BJ (cell line): ENCODE measurements around the gene KATNBL1. TPM values are rescaled to one million over a fixed set of nuclear protein-coding genes. Genes with fewer than 3 reads are reported as not detected.

Experiments
- CTCF ChIA-PET: fragments of 350-600 bp; formaldehyde crosslinking; extraction: SDS; loops from one replicate; lab custom pipeline; 2021; ENCODE audit warnings: antibody characterized with exemption, inconsistent platforms; lab: Yijun Ruan, JAX
- POLR2A ChIA-PET: fragments of 300-600 bp; sonication (Branson Sonifier 250); formaldehyde crosslinking; extraction: SDS; loops from one replicate; lab custom pipeline; 2021; ENCODE audit warnings: antibody characterized with exemption; lab: Charles Lee
- DNase-seq: peaks from one replicate; pipeline ENCODE4 v3.0.0-alpha.2; 2011; ENCODE audit warnings: low read depth
- H3K27me3 ChIP-seq: 2 replicates; pipeline ENCODE4 v1.6.0; 2011; ENCODE audit warnings: low read length; ENCODE audit not compliant: control insufficient read depth, insufficient read depth
- H3K36me3 ChIP-seq: 2 replicates; pipeline ENCODE4 v1.5.1; 2011; ENCODE audit warnings: low read length; ENCODE audit not compliant: control insufficient read depth, insufficient read depth
- H3K4me3 ChIP-seq: 2 replicates; pipeline ENCODE4 v1.5.1; 2011; ENCODE audit warnings: low read depth, mild to moderate bottlenecking, control low read depth, low read length
- CTCF ChIP-seq: IDR thresholded peaks from 2 replicates; pipeline ENCODE4 v1.5.1; 2011; ENCODE audit warnings: low read depth, mild to moderate bottlenecking, control low read depth, inconsistent platforms, low read length, moderate library complexity; ENCODE audit not compliant: insufficient read depth
- polyA plus RNA-seq: library from polyadenylated mRNA; depleted of rRNA; stranded (reverse); fragments of >200 nt; gene quantifications from 2 replicates; pipeline ENCODE4 v1.2.3, GENCODE V29; 2011

Gene KATNBL1
- polyA plus RNA-seq, 1 experiment, result 17.3 TPM

- H3K27me3 ChIP-seq, result no peaks in the 10 kb centered on the region
- H3K4me3 ChIP-seq, result no peak overlapping the region
- POLR2A ChIA-PET, result no interaction called here
- TF ChIP-seq CTCF, result no peak
- CTCF ChIA-PET, result no interaction called here
- DNase-seq, result no peak
- H3K36me3 ChIP-seq, result peaks cover 10% of the 10 kb centered on the region
Measured at GRCh38 chr15:34155859-34156258, 54.0 kb downstream of the KATNBL1 start.

GRCh38 chr15:34154725-34155204 lies 55.1 kb downstream of the KATNBL1 start:
- H3K36me3 ChIP-seq, result peaks cover 7% of the 10 kb centered on the region
- DNase-seq, result no peak
- ChIA-PET POLR2A (no interaction called here), CTCF (no interaction called here)
- TF ChIP-seq CTCF, result no peak
- H3K4me3 ChIP-seq, result no peak overlapping the region
- no peaks in the 10 kb centered on the region for H3K27me3 ChIP-seq

- TF ChIP-seq CTCF, result no peak
- ChIA-PET POLR2A (no interaction called here), CTCF (interaction anchor here (0.6 to 1.4 kb wide), 3 partner anchors 9 to 33 kb away, joined by 3 to 4 read pairs (median 4); no protein-coding TSS in a partner anchor)
- DNase-seq, result no peak
- H3K36me3 ChIP-seq, result peaks cover 2% of the 10 kb centered on the region
- no peaks in the 10 kb centered on the region for H3K27me3 ChIP-seq
- H3K4me3 ChIP-seq, result no peak overlapping the region
Measured at GRCh38 chr15:34147371-34148140, 62.3 kb downstream of the KATNBL1 start.

- no peak for TF ChIP-seq CTCF
- POLR2A ChIA-PET, result no interaction called here
- Histone ChIP-seq H3K27me3 (no peaks in the 10 kb centered on the region), H3K36me3 (no peaks in the 10 kb centered on the region), H3K4me3 (no peak overlapping the region)
- CTCF ChIA-PET, result no interaction called here
- DNase-seq, result no peak
Measured at GRCh38 chr15:34133511-34133910, 76.4 kb downstream of the KATNBL1 start.

GRCh38 chr15:34132881-34133280 lies 77.0 kb downstream of the KATNBL1 start:
- POLR2A ChIA-PET, result no interaction called here
- no peak for TF ChIP-seq CTCF
- Histone ChIP-seq H3K36me3 (no peaks in the 10 kb centered on the region), H3K4me3 (no peak overlapping the region), H3K27me3 (no peaks in the 10 kb centered on the region)
- CTCF ChIA-PET, result interaction anchor here (1.4 kb wide), 1 partner anchor 109 kb away, joined by 3 read pairs; no protein-coding TSS in a partner anchor
- no peak for DNase-seq
